HepG2 (cell line): Measurements from ENCODE around the gene CGREF1. TPM values are rescaled to one million over a fixed set of nuclear protein-coding genes. Genes with fewer than 3 reads are reported as not detected.
A peak's percentile ranks its signal among the peaks of the same experiment; 100 is the strongest.
"Not testable (repeated sequence)": the region's sequence is repeated elsewhere in the genome, so short reads cannot be mapped to it uniquely, and the experiment has no call there.

ENCODE experiments used
- ATAC-seq: fragments of 200-7000 bp; cut with Tn5 transposase; 3 replicates; pipeline ENCODE4 v1.9.1; 2020; ENCODE audit warnings: mild to moderate bottlenecking, moderate library complexity
- BruUV-seq: library from RNA; stranded (reverse); fragments of 400-500 nt; replicated peaks from 2 replicates; lab custom pipeline; 2021; lab: Mats Ljungman, UMichigan
- CTCF ChIA-PET: fragments of 300-600 bp; formaldehyde crosslinking; extraction: SDS; loops from one replicate; lab custom pipeline; 2021; ENCODE audit warnings: low total read pairs, inconsistent platforms, low intra/inter-chr PET ratio; lab: Yijun Ruan, JAX
- POLR2A ChIA-PET: fragments of 350-600 bp; sonication (Branson Sonifier 250); formaldehyde crosslinking; loops from one replicate; lab custom pipeline; 2020; ENCODE audit warnings: antibody characterized with exemption, inconsistent platforms; lab: Yijun Ruan, JAX
- DNase-seq: peaks from one replicate; pipeline ENCODE4 v3.0.0-alpha.2; 2015; ENCODE audit warnings: low spot score
- FAIRE-seq: peaks from 3 replicates; lab custom pipeline; 2011; peaks lifted over from hg19 to GRCh38; lab: Jason Lieb, UNC
- H2AFZ ChIP-seq: one replicate; pipeline ENCODE4 v1.6.1; 2011; ENCODE audit warnings: low read length, inconsistent platforms
- H3K27ac ChIP-seq: fragments of 300-600 bp; 3 replicates; pipeline ENCODE4 v1.8.0; 2011; ENCODE audit warnings: mixed run types, mild to moderate bottlenecking, mixed read lengths, low read length, inconsistent platforms; ENCODE audit not compliant: insufficient read depth; ENCODE audit errors: extremely low read length
- H3K27me3 ChIP-seq, 2 experiments: fragments of 200-600 bp in 1 of 2; 2 replicates in 1 of 2; 3 replicates in 1 of 2; pipeline versions ENCODE4 v1.6.0 to v1.8.0; 2011; ENCODE audit warnings: low read length in 2 of 2, mild to moderate bottlenecking in 2 of 2, moderate library complexity in 2 of 2, inconsistent platforms in 1 of 2; ENCODE audit not compliant: insufficient read depth in 2 of 2, control insufficient read depth in 1 of 2
- H3K36me3 ChIP-seq, 2 experiments: fragments of 200-600 bp in 1 of 2; replicated peaks in 1 of 2; 2 replicates in 1 of 2; 3 replicates in 1 of 2; pipeline versions ENCODE4 v1.5.1 to v1.8.0; 2011; ENCODE audit warnings: low read length in 2 of 2, inconsistent platforms in 1 of 2; ENCODE audit not compliant: insufficient read depth in 2 of 2, control insufficient read depth in 1 of 2
- H3K4me1 ChIP-seq: 2 replicates; pipeline ENCODE4 v1.5.1; 2012; ENCODE audit warnings: low read length, inconsistent platforms; ENCODE audit not compliant: insufficient read depth
- H3K4me2 ChIP-seq: 2 replicates; pipeline ENCODE4 v1.6.0; 2011; ENCODE audit warnings: low read depth, low read length, inconsistent platforms
- H3K4me3 ChIP-seq, 3 experiments: fragments of 200-600 bp in 1 of 3; sonication (generic), shearing (Covaris generic) in 1 of 3; replicated peaks in 1 of 3; 2 replicates each; pipeline ENCODE4 v1.5.1; 2011 to 2016; ENCODE audit warnings: low read length in 3 of 3, inconsistent platforms in 2 of 3, low read depth in 2 of 3, mild to moderate bottlenecking in 2 of 3, control low read depth in 1 of 3, mixed read lengths in 1 of 3; ENCODE audit not compliant: insufficient read depth in 1 of 3
- H3K79me2 ChIP-seq: one replicate; pipeline ENCODE4 v1.6.1; 2011; ENCODE audit warnings: low read length, inconsistent platforms; ENCODE audit not compliant: insufficient read depth
- H3K9ac ChIP-seq: 2 replicates; pipeline ENCODE4 v1.6.0; 2011; ENCODE audit warnings: mild to moderate bottlenecking, low read depth, low read length, inconsistent platforms; ENCODE audit not compliant: insufficient read depth
- H3K9me3 ChIP-seq: 2 replicates; pipeline ENCODE4 v1.5.1; 2012; ENCODE audit warnings: mild to moderate bottlenecking, low read length
- H4K20me1 ChIP-seq: 2 replicates; pipeline ENCODE4 v1.6.0; 2011; ENCODE audit warnings: inconsistent platforms, mild to moderate bottlenecking, low read length, moderate library complexity; ENCODE audit not compliant: insufficient read depth
- ATF7 ChIP-seq, 2 experiments: fragments of 450-650 bp in 1 of 2; sonication (generic) in 1 of 2; formaldehyde crosslinking in 1 of 2; IDR thresholded peaks; 2 replicates each; pipeline versions ENCODE4 v1.4.0 to v1.6.1; 2016 to 2020; ENCODE audit warnings: antibody characterized with exemption in 1 of 2, mild to moderate bottlenecking in 1 of 2, missing genetic modification reagents in 1 of 2
- BATF2 ChIP-seq: sonication (generic); formaldehyde crosslinking; IDR thresholded peaks from 2 replicates; pipeline ENCODE4 v1.8.0; 2022; ENCODE audit warnings: mild to moderate bottlenecking, missing genetic modification reagents, moderate library complexity
- HOXA9 ChIP-seq: sonication (generic); formaldehyde crosslinking; IDR thresholded peaks from 2 replicates; pipeline ENCODE4 v1.8.1; 2022; ENCODE audit warnings: missing genetic modification reagents, mild to moderate bottlenecking, moderate library complexity, borderline replicate concordance
- JUNB ChIP-seq: sonication (generic); formaldehyde crosslinking; IDR thresholded peaks from 2 replicates; pipeline ENCODE4 v1.8.0; 2022; ENCODE audit warnings: missing genetic modification reagents, mild to moderate bottlenecking, borderline replicate concordance
- ZBTB4 ChIP-seq: sonication (generic); formaldehyde crosslinking; IDR thresholded peaks from 2 replicates; pipeline ENCODE4 v1.4.0; 2020; ENCODE audit warnings: missing genetic modification reagents, mild to moderate bottlenecking, borderline replicate concordance
- ZBTB7A ChIP-seq: sonication (generic); formaldehyde crosslinking; IDR thresholded peaks from 2 replicates; pipeline ENCODE4 v1.8.0; 2022; ENCODE audit warnings: mild to moderate bottlenecking, missing genetic modification reagents
- ZC3H13 ChIP-seq: sonication (generic); formaldehyde crosslinking; IDR thresholded peaks from 2 replicates; pipeline ENCODE4 v1.8.1; 2023; ENCODE audit warnings: mild to moderate bottlenecking, missing genetic modification reagents, moderate library complexity
- ZFP41 ChIP-seq: sonication (generic); formaldehyde crosslinking; IDR thresholded peaks from 2 replicates; pipeline ENCODE4 v1.4.0; 2020; ENCODE audit warnings: mild to moderate bottlenecking, missing genetic modification reagents, borderline replicate concordance
- ZNF441 ChIP-seq: sonication (generic); formaldehyde crosslinking; IDR thresholded peaks from 2 replicates; pipeline ENCODE4 v1.7.0; 2021; ENCODE audit warnings: missing genetic modification reagents, borderline replicate concordance
- ZNF562 ChIP-seq: sonication (generic); formaldehyde crosslinking; IDR thresholded peaks from 2 replicates; pipeline ENCODE4 v1.8.0; 2022; ENCODE audit warnings: missing genetic modification reagents, borderline replicate concordance
- ZNF609 ChIP-seq: sonication (generic); formaldehyde crosslinking; IDR thresholded peaks from 2 replicates; pipeline ENCODE4 v1.4.0; 2020; ENCODE audit warnings: mild to moderate bottlenecking, missing genetic modification reagents, borderline replicate concordance
- ZNF749 ChIP-seq: sonication (generic); formaldehyde crosslinking; IDR thresholded peaks from 2 replicates; pipeline ENCODE4 v1.8.0; 2022; ENCODE audit warnings: mild to moderate bottlenecking, missing genetic modification reagents, moderate library complexity, borderline replicate concordance
- ZNF761 ChIP-seq: sonication (generic); formaldehyde crosslinking; conservative IDR thresholded peaks from 2 replicates; pipeline ENCODE4 v1.4.0; 2020; ENCODE audit warnings: mild to moderate bottlenecking, missing genetic modification reagents
- ZNF780A ChIP-seq: sonication (generic); formaldehyde crosslinking; IDR thresholded peaks from 2 replicates; pipeline ENCODE4 v1.8.0; 2022; ENCODE audit warnings: mild to moderate bottlenecking, missing genetic modification reagents, moderate library complexity
- WGBS: methylation state at CpG from one replicate; pipeline ENCODE4 v1.1.6; 2017; ENCODE audit warnings: low lambda C conversion rate; 5-methylcytosine and 5-hydroxymethylcytosine counted together
- in situ Hi-C: cut with HindIII; loops from 2 replicates; pipeline ENCODE4 v1.10.0; 2017; ENCODE audit warnings: low pct_unique_long_range_greater_than_20kb; ENCODE audit not compliant: extremely low pct_ligation_motif_present
- intact Hi-C: fragments of 100-400 bp; cut with micrococcal nuclease; formaldehyde crosslinking; loops from one replicate; pipeline ENCODE4 v1.10.0; 2022; ENCODE audit not compliant: unreplicated experiment
- polyA plus RNA-seq, 8 experiments: library from polyadenylated mRNA; depleted of rRNA in 3 of 8; stranded (reverse) in 7 of 8; unstranded in 1 of 8; fragments of >200 nt; fragmentation: Illumina TruSeq in 4 of 8; extraction: Trizol in 4 of 8; gene quantifications; 2 replicates each; pipeline versions ENCODE4 v1.2.1 to v1.2.3, GENCODE V29; 2011 to 2016; ENCODE audit warnings: low read depth in 4 of 8, missing spikeins in 1 of 8, mixed read lengths in 1 of 8; ENCODE audit not compliant: insufficient read depth in 1 of 8
- total RNA-seq, 5 experiments: library from RNA; depleted of rRNA; stranded (reverse); fragments of >200 nt; fragmentation: Illumina TruSeq; extraction: Trizol; gene quantifications; 2 replicates each; pipeline ENCODE4 v1.2.3, GENCODE V29; 2016; ENCODE audit warnings: low read depth in 1 of 5

CGREF1 gene
- total and polyA plus RNA-seq, 2 of the 13 experiments (the other 11 are each of a cell fraction or from before 2014, with no cell fraction given), result 13.9 to 23.4 TPM

- peak overlapping the region; percentile 92 for H3K4me2 ChIP-seq
- H3K79me2 ChIP-seq; H3K27ac ChIP-seq; H3K9ac ChIP-seq; ATAC-seq; DNase-seq; in situ Hi-C loops; CTCF ChIA-PET; H4K20me1 ChIP-seq; TF ChIP-seq ATF7 (IDR thresholded peaks at IDR 0.05): not testable (repeated sequence)
- peak; percentile 8 for FAIRE-seq
- H3K4me1 ChIP-seq, result peaks cover 69% of the 10 kb centered on the region
- 0 out of 2 replicates have a peak, but pooled peaks have one; percentile 50 for TF ChIP-seq BATF2 (CRISPR knock-in tag)
- TF ChIP-seq ZNF780A, result peak; percentile 62; the same call in 1 of the 2 replicates
- TF ChIP-seq ZBTB7A (CRISPR knock-in tag), result peak; percentile 11; the same call in 1 of the 2 replicates
- 0 out of 2 replicates have a peak, but pooled peaks have one; percentile 65 for TF ChIP-seq JUNB
- 0 out of 2 replicates have a peak, but pooled peaks have one; percentile 7 for TF ChIP-seq ZNF609 (CRISPR knock-in tag)
- 0 out of 2 replicates have a peak, but pooled peaks have one; percentile 25 for TF ChIP-seq ZNF761 (CRISPR knock-in tag)
- 0 out of 2 replicates have a peak, but pooled peaks have one; percentile 58 for TF ChIP-seq ATF7 (CRISPR knock-in tag; IDR thresholded peaks at IDR 0.05)
- peak; percentile 59; the same call in 1 of the 2 replicates for TF ChIP-seq ZBTB4 (CRISPR knock-in tag)
- TF ChIP-seq ZFP41 (CRISPR knock-in tag), result peak; percentile 44; the same call in 1 of the 2 replicates
- peak; percentile 16; the same call in 1 of the 2 replicates for TF ChIP-seq HOXA9 (CRISPR knock-in tag)
- TF ChIP-seq ZNF749 (CRISPR knock-in tag), result 0 out of 2 replicates have a peak, but pooled peaks have one; percentile 2
- peak; percentile 6; the same call in 1 of the 2 replicates for TF ChIP-seq ZNF441 (CRISPR knock-in tag)
- TF ChIP-seq ZC3H13, result peak; percentile 39; the same call in 1 of the 2 replicates
- TF ChIP-seq ZNF562 (CRISPR knock-in tag), result 0 out of 2 replicates have a peak, but pooled peaks have one; percentile 50
- TF ChIP-seq, all 625 proteins: peak for 14; not testable (repeated sequence) for 611
- 93% methylated on average over 8 of the region's 8 CpGs for WGBS
- peak overlapping the region in 2 of 3 experiments; percentile 60 to 82; a peak in 4 of 6 replicates for H3K4me3 ChIP-seq
- POLR2A ChIA-PET, result interaction anchor here (1.3 to 1.7 kb wide), 4 partner anchors 11 to 93 kb away, joined by 4 to 11 read pairs (median 6); partner anchors contain the start of genes ATRAID, PREB and SLC5A6
- not testable (repeated sequence) for H3K9me3 ChIP-seq, H2AFZ ChIP-seq, BruUV-seq, H3K36me3 ChIP-seq
- intact Hi-C loops, result loop anchor here (5.0 kb wide), 1 partner anchor 73 kb away; no protein-coding TSS in a partner anchor
- peaks cover 2 to 45% of the 10 kb centered on the region in 2 experiments; a peak in 4 of 5 replicates for H3K27me3 ChIP-seq
These were observed 372 bp upstream of the CGREF1 start for GRCh38 chr2:27119330-27119670.
